NCI-H2227 (cell line): ENCODE results near the gene ERICH6.
"Not testable (repeated sequence)": the region's sequence is repeated elsewhere in the genome, so short reads cannot be mapped to it uniquely, and the experiment has no call there.

Source experiments
- DNase-seq: peaks from one replicate; lab custom pipeline; 2025; ENCODE audit not compliant: unreplicated experiment; lab: John Stamatoyannopoulos, UW

The ERICH6 gene

DNA sequence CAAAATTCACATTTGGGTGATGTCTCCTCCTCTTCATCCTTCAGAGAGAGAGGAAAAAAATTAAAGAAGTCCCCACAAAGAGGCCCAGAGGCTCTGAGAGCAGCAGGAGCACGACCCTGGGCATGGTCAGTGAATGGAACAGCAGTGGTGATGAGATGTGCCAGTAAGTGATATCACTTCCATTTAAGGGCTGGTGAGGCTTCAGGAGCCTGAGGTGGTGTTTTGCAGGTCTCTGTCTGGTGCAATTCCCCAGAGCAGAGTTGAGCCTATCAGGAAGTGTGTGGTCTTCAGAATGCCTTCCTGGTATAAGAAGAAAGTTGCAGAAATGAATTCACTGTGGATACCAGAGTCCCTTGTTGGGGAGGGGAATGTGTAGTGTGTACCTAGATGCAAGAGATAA is 21.4 kb downstream of the ERICH6 start:
- no peak for DNase-seq

DNA sequence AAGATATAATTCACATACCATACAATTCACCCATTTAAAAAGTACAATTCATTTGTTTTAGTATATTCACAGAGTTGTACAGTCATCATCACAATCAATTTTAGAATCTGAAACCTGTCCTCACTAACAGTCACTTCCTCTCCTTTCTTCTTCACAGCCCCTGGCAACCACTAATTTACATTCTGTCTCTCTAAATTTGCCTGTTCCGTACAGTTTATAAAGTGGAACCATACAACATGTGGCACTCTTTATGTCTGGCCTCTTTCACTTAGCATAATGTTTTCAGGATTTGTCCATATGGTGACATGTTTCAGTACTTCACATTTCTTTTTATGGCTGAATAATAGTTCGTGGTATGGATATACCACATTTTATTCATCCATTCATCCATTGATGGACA is 22.7 kb downstream of the ERICH6 start:
- no peak for DNase-seq

DNA sequence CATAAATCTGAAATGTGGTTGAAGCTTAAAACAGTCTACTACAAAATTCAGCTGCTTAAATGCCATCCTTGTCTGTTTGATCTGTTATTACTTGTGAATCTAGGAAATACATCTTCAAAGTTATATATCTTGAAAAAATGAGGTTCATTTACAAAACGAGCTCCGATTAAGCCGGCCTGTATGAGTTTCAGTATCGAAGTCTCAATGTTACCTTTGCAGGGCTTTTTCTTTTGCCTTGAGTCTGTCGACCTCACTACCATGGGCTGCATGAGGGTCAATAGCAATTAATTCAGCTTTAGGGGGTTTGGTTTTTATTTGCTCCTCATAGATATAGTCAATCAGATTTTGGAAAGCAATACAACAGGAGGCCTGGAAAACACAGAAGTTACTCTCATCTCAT is 23.2 kb downstream of the ERICH6 start:
- no peak for DNase-seq

DNA sequence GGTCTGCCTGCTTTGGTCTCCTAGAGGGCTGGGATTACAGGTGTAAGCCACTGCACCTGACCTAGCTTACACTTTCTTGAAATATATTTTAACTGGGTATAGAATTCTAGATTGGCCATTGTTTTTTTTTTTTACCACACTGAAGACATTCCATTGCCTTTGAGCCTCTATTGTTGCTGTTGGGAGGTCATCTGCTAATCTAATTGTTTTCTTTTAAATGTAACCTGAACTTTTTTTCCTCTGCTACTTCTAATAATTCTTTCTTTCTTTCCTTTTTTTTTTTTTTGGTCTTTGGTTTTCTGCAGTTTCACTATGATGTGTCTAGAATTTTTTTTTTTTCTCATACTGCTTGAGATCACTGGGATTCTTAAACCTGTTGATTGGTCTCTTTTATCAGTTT is 28.1 kb downstream of the ERICH6 start:
- DNase-seq = no peak

DNA sequence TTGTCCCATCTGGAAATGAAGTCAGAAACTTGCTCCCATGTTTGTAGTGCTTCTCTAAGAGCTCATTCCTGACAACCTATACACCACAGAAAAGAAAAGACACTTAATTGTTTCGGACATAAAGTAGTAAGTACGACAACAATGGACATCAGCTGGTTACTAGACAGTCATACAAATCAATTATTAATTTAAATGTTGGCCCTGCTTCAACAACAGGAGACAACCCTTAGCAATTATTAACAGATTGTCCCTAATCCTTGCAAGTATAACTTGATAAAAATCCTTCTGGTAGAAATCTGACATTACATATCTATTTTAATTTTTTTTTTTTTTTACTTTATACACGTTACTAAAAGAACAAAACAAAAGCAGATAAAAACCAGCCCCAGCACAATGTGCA is 29.8 kb downstream of the ERICH6 start:
- DNase-seq = no peak

DNA sequence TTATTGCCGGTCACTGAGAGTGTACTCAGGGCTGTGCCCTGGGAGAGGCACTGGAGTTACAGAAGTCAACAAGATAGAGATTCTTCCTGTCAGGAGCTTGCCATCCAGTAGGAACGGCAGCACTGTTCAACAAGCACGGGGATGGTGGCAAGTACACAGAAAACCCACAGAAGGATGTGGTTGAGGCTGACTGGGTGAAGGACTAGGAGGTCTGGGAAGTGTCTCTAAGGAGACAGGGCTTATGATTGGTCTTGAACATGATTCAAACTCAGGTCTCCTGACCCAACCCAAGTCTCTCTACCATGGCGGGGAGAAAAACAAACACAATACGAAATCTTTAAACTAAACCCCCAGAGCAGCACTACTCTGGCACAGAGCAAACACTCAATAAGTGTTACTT is 37.6 kb downstream of the ERICH6 start:
- no peak for DNase-seq

DNA sequence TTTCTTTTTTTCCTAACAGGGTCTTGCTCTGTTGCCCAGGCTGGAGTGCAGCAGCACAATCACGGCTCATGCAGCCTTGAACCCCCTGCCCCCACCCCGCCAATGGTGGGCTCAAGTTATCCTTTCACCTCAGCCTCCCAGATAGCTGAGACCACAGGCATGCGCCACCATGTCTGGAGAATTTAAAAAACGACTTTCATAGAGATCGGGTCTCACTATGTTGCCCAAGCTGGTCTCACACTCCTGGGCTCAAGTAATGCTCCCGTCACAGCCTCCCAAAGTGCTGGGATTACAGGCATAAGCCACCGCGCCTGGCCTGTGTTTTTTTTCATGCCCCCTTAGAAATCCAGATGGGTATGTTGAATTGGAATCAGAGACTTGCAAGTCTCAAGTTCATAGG is 40.3 kb downstream of the ERICH6 start:
- DNase-seq = no peak

DNA sequence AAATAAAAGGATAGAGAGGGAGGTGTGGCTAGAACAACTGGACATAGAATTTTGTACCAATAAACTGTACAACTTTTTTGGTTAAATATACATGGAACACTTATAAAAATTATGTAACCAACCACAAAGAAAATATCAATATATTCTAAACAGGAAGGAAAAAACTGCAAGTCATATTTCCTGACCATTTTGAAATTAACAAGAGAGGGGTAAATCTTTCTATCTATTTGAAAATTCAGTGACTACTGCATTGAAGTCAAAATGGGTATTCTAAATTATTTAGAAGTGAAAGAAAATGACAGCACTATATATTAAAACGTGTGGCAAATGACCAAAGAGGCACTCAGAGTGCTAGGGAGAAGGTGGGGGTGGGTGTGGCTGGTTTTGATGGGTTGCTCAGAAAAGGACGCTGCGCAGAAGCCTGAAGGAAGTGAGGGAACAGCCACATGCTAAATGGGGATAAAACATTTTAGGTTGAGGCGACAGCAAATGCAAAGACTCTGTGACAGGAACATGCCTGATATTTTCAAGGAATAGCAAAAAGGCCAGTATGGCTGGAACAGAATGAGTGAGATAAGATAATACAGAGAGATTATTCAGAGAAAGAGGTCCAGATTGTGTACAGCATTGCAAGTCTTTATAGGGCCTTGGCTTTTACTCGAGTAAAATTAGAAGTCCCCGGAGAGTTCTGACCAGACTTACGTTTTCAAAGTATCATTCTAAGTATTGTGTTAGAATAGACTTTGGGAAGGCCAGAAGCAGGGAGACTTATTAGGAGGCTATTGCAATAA is 41.1 kb downstream of the ERICH6 start:
- no peak for DNase-seq

DNA sequence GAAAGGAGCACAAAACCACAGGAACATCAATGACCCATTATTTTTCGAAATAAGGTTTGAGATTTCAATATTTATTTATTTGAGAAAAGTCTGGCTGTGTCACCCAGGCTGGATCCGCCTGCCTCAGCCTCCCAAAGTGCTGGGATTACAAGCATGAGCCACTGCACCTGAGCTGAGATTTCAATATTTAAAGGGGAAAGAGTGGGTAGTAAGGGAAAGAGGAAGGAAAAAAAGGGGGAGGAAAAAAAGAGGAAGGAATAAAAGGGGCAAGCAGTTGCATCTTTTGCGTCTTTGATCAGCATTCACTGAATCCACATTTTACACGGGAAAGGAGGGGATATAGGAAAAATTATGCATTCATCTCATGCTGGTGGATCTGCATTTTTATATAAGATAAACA is 47.4 kb downstream of the ERICH6 start:
- DNase-seq = no peak

DNA sequence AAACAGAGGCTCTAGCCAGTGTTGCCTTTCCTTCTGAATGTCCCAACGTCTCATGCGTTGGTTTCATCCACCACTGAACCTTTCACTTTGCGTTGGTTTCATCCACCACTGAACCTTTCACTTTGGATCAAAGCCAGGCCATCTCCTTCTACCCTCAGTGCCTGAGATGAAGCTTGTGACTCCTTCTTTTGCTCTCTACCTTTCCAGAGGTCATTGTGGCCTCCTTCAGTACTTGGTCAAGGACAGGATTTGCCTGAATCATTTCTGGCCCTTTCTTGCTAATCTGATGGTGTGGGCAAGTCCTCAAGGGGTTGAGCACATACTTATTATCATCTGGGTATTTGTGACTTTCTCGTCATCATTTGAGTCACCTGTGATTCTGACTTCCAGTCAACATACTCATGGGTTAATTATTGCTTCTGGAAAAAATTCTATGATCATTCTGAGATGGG is 50.6 kb downstream of the ERICH6 start:
- no peak for DNase-seq

DNA sequence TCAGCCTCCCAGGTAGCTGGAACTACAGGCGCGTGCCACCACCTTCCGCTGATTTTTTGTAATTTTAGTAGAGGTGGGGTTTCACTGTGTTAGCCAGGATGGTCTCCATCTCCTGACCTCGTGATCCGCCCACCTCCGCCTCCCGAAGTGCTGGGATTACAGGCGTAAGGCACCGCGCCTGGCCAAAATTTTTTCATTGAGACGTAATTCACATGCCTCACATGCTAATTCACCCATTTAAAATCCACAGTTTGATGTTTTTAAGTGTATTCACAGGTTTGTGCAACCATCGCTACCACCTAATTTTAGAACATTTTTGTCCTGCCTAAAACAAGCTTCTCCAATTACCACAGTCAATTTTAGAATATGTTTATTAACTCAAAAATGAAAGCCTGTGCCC is 63.5 kb downstream of the ERICH6 start:
- DNase-seq = no peak

DNA sequence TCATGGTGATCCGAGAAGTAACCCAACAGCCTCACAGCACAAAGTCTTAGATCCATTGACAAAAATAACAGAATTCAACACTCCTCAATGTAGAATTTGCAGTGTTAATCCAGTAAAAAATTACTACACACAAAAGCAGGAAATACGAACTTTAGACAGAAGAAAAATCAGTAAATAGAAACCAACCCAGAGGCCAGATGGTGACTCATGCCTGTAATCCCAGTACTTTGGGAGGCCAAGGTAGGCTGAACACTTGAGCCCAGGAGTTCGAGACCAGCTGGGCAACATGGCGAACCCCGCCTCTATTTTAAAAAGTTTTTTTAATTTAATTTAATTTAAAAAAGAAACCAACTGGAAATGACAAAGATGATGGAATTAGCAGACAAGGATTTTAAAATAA is 64.5 kb downstream of the ERICH6 start:
- no peak for DNase-seq

DNA sequence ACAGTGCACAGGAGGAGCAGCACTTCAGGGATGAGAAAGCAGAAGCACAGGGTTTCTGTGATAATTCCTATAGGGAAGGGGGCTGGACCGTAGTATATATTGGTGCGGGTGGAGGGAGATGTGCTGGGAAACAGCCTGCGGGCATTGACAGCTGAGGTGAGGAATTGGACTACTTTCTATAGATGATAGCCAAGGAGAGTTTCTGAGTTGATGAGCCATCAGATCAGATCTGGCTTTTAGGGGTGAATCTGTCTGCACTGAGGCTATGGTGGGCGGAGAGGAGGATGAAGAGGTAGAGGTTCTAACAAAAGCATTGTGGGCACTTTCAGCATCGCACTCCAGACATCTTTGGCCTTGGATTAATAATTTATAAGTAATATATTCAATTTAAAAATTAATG is 67.5 kb downstream of the ERICH6 start:
- no peak for DNase-seq

DNA sequence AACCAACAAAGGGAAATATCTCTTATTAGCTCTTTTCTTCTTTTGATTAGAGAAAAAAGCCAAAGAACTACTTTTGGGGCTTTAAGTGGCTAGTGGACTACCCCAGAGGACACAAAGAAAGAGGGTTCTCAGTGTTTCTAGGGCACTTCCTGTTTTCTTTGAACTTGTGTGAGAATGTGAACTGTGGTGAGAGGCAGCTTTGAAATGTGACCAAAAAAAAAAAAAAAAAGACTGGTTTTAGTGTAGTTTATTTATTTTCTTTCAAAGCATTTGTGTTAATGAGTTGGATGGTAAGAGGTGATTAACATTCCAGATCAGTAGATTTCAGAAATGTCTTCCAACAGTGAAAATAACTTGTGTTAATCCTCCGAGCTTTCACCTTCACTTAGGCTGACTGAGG is 68.2 kb downstream of the ERICH6 start:
- no peak for DNase-seq

DNA sequence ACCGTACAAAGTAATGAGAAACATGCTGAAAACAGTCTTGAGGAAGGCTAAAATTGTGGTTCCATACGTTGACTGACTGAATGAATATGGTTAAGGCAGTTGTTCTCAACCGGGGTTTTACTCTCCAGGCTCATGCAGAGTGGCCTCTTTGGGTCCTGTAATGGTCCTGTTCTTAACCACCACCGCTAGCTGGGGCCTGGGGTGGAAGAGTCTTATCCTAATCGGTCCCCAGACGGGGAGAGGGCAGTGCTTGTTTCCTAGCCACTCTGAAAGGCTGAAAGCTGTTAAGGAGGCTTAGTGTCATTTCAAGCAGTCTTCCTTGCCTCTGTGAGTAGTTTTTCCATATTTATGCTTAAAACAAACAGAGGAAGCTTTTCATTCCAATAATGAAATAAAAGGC is 68.6 kb downstream of the ERICH6 start:
- DNase-seq = no peak

DNA sequence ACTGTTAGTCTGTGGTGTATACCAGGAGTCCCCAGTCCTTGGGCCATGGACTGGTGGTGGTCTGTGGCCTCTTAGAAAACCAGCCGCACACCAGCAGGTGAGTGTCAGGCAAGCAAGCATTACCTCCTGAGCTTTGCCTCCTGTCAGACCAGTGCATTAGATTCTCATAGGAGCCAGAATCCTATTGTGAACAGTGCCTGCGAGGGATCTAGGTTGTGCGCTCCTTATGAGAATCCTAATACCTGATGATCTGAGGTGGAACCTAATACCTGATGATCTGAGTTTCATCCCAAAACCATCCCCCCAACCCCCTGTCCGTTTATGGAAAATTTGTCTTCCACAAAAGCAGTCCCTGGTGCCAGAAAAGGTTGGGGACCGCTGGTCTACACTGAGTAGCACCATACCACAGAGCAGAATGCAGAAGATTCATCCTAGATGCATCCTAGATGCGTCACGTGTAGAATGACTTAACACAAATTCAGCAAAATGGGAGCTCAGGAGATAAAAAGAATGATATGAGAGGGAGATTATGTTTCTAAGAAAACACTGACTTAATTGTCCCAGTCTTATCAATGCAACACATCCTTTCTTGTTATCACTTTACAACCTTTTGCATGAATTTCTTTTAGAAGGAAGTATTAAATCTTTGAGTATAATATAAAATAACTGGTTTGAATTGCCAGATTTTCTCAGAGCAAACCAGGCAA is 72.1 kb downstream of the ERICH6 start:
- DNase-seq = no peak

DNA sequence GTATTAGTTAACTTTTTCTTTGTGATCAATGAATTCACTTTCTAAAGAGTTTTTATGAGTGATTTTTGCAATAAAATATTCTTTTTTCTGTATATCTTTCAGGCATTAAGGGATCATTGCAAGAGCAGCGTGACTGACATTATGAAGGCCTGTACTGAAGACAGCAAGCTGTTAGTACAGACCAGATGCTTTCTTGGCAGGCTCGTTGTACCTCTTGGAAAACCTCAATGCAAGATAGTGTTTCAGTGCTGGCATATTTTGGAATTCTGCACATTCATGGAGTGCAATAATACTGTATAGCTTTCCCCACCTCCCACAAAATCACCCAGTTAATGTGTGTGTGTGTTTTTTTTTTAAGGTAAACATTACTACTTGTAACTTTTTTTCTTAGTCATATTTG is 76.2 kb downstream of the ERICH6 start:
- DNase-seq = no peak

DNA sequence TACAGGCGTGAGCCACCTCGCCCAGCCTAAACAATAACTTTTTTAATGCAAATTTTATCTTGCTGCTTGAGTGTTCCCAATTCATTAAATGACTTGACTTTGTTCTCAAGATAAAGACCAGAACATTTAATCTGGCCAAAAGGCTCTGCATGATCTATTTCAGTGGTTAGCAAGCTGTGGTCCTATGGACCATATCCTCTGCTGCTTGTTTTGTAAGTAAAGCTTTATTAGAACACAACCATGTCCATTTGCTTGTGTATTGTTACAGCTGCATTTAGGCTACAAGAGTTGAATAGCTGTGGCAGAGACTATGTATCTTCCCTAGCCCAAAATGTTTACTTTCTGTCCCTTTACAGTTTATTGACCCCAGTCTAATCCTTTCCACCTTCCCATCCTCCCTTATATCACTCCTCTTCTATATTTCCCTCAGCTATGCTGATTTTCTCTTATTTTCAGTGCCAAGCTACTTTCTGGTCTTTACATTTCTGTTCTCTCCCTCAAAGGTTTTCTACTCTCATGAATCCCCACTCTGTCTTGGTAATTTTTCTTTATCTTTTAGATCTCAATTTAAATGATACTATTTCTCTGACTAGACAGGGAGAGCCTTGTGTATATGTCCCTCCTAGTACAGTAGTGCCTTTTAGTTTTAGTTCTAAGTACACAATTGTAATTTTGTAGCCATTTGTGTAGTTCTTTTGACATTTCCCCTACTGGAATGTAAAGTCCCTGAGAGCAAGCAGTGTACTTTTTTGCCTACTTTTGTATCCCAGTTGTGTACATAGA is 77.4 kb downstream of the ERICH6 start:
- no peak for DNase-seq

DNA sequence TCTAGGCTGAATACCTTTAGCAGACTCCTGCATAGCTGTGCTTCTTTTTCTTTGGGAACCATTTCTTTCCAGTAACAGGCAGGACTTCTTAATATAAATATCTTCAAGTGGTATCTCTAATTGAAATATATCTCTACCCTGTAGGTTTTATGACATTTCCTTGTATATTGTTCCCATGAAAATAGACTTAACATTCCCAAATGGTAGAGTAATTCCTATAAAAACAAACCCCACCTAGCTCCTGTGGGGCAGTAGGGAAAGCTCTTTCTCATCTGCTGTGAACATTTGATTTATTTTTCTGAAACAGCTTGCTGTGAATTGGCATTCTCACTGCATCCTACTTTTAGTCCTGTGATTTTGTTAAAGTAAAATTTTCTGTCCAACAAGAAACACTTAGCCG is 79.8 kb downstream of the ERICH6 start:
- DNase-seq = no peak

DNA sequence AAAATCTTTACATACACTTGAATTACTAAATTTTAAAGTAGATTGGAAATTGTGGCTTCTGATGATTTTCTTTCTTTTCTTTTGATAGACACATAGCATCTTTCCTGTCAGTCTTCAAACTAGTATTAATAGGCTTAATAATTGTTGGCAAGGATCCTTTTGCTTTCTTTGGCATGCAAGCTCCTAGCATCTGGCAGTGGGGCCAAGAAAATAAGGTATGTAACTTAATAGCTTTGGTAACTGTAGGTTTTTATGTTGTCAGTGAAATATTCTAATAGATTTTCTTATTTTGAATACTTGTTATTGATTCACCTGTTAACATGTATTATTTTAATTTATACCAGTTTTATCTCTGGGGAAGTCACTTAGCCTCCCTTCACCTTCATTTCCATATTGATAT is 80.8 kb downstream of the ERICH6 start:
- not testable (repeated sequence) for DNase-seq

DNA sequence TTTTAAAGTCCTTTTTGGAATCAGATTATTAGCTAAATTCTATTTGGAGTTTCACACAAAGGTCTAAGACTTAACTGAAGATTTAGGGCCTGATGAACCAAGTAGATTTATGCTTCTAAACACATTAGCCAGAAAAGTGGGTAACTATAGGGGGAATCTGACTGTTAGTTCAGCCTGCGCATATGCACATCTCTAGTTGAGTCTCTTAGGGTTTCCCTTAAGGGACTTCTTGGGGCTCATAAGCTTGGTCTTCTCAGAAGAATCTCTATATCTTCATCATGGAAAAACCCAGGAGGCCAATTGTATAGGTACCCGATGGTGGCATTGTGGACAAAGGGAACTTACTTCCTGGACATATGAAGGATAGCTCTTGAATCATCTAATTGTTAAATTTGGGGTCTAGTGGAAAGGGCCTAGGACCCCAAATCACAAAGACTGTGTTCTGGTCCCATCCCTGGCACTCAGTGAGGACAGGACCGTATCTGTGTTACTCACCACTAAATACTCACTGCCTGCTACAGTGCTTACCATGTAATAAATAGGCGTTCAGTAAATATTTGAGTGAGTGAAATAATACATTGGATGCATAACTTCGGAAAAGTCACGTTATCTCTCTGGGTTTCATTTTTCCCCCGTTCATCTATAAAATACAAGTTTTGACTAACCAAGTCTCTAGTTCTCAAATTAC is 83.6 kb downstream of the ERICH6 start:
- DNase-seq = no peak
